ENCODE results near the gene ATP8A2. TPM values are rescaled to one million over a fixed set of nuclear protein-coding genes. Genes with fewer than 3 reads are reported as not detected.

ATP8A2 gene
- total RNA-seq, 1 donor from 2014 or later: 1.9 TPM

- TF ChIP-seq, protein P1, sequence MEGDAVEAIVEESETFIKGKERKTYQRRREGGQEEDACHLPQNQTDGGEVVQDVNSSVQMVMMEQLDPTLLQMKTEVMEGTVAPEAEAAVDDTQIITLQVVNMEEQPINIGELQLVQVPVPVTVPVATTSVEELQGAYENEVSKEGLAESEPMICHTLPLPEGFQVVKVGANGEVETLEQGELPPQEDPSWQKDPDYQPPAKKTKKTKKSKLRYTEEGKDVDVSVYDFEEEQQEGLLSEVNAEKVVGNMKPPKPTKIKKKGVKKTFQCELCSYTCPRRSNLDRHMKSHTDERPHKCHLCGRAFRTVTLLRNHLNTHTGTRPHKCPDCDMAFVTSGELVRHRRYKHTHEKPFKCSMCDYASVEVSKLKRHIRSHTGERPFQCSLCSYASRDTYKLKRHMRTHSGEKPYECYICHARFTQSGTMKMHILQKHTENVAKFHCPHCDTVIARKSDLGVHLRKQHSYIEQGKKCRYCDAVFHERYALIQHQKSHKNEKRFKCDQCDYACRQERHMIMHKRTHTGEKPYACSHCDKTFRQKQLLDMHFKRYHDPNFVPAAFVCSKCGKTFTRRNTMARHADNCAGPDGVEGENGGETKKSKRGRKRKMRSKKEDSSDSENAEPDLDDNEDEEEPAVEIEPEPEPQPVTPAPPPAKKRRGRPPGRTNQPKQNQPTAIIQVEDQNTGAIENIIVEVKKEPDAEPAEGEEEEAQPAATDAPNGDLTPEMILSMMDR (IDR thresholded peaks at IDR 0.05): no peak
- H3K9me3 ChIP-seq: no peaks in the 10 kb centered on the region
- no peak overlapping the region for H3K4me3 ChIP-seq
- H3K36me3 ChIP-seq: no peaks in the 10 kb centered on the region
- ATAC-seq (no peak), DNase-seq (no peak)
- intact Hi-C loops (cut with DNase I): no loop called here
- no peak overlapping the region for H3K27ac ChIP-seq
- H3K4me1 ChIP-seq: no peaks in the 10 kb centered on the region
- H3K27me3 ChIP-seq: peaks cover 33% of the 10 kb centered on the region
Observed at GRCh38 chr13:25378528-25378927, 6.8 kb downstream of the ATP8A2 start.

- DNase-seq: no peak
- intact Hi-C loops (cut with DNase I): no loop called here
- Histone ChIP-seq H3K36me3 (no peaks in the 10 kb centered on the region), H3K4me1 (no peaks in the 10 kb centered on the region), H3K4me3 (no peak overlapping the region), H3K27ac (no peak overlapping the region), H3K27me3 (peaks cover 33% of the 10 kb centered on the region), H3K9me3 (no peaks in the 10 kb centered on the region)
- TF ChIP-seq, protein P1 (IDR thresholded peaks at IDR 0.05): no peak
- ATAC-seq: no peak
Observed at GRCh38 chr13:25379011-25379410, 7.2 kb downstream of the ATP8A2 start.

DNA sequence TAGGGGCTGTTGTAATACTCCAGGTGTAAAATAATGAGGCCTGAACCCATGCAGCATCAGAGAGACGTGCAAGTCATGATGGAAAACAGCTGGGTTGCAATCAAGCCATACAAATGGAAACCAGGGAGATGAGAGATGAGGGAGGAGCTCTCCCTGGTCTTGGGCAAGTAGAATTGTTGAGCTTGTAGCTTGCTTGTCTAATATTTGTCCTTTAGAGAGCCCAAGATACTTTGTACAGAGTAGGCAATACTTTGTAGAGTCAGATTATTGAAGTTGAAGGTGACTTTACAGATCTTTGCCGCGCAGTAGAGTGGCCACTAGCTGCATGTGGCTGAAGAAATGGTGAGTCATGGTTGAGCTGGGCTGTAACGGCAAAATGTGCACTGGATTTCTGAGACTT, 8.3 kb downstream of the ATP8A2 start:
- TF ChIP-seq, protein P1 (IDR thresholded peaks at IDR 0.05): no peak
- DNase-seq (no peak), ATAC-seq (no peak)
- Histone ChIP-seq H3K4me1 (no peaks in the 10 kb centered on the region), H3K4me3 (no peak overlapping the region), H3K36me3 (no peaks in the 10 kb centered on the region), H3K27me3 (peaks cover 22% of the 10 kb centered on the region), H3K9me3 (no peaks in the 10 kb centered on the region), H3K27ac (no peak overlapping the region)
- intact Hi-C loops (cut with DNase I): no loop called here

- TF ChIP-seq, protein P1 (IDR thresholded peaks at IDR 0.05): no peak
- DNase-seq (no peak), ATAC-seq (no peak)
- no peaks in the 10 kb centered on the region for H3K36me3 ChIP-seq
- no peaks in the 10 kb centered on the region for H3K4me1 ChIP-seq
- no peaks in the 10 kb centered on the region for H3K9me3 ChIP-seq
- no peak overlapping the region for H3K4me3 ChIP-seq
- peaks cover 15% of the 10 kb centered on the region for H3K27me3 ChIP-seq
- H3K27ac ChIP-seq: no peak overlapping the region
- intact Hi-C loops (cut with DNase I): no loop called here
Observed at GRCh38 chr13:25380741-25381324, 9.1 kb downstream of the ATP8A2 start.

DNA sequence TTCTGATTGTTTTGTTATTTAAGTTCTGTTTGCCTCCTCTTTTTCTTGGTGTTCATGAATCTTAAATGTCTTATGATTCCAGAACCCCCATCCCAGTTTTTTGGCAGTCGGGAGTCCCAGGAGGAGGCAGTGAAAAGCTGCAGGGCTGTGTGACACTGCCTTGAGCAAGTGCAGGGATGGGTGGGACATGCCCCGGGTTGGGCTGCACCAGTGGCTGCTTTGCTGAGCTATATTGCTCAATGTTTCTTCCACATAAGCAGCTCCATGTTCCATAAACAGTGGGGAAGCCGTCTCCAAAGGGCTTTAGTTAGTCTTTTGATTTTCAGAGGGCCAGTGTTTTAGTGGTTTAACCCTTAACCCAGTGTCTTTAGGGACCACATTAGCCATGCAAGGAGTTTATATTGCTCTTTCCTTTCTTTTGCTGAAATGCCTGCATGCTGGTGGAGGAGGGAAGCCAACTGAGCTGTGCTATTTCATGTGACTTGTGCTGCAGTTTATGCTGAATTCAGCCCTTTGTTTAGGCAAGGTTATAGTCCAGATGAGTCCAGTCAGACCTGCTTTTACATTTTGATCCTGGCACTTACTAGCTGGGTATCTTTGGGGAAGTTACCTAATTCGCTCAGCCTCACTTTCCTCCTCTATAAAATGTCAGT, 13.1 kb downstream of the ATP8A2 start:
- TF ChIP-seq, protein P1 (IDR thresholded peaks at IDR 0.05): no peak
- ATAC-seq (no peak), DNase-seq (no peak)
- intact Hi-C loops (cut with DNase I): no loop called here
- Histone ChIP-seq H3K27me3 (peaks cover 10% of the 10 kb centered on the region), H3K9me3 (no peaks in the 10 kb centered on the region), H3K27ac (no peak overlapping the region), H3K4me1 (no peaks in the 10 kb centered on the region), H3K4me3 (no peak overlapping the region), H3K36me3 (no peaks in the 10 kb centered on the region)

Measured in upper lobe of right lung (tissue), 1 donor.